Ureter (tissue), 1 donor: ENCODE measurements around the gene CHIA. TPM values are rescaled to one million over a fixed set of nuclear protein-coding genes. Genes with fewer than 3 reads are reported as not detected.

Source experiments
- DNase-seq: peaks from one replicate; pipeline ENCODE4 v3.0.0-alpha.2; 2020; ENCODE audit warnings: low spot score
- total RNA-seq: library from RNA; stranded (reverse); gene quantifications from one replicate; pipeline ENCODE4 v1.2.4, GENCODE V29; 2023
- donor health status: DM: yes; HTN: yes; CAD: no.

CHIA gene
- total RNA-seq, 1 donor from 2014 or later: not detected

GRCh38 chr1:111366256-111366655 lies 75.6 kb downstream of the CHIA start:
- DNase-seq: no peak

- DNase-seq: no peak
Observed at GRCh38 chr1:111369177-111369576, 78.5 kb downstream of the CHIA start.

- DNase-seq: no peak
Observed at GRCh38 chr1:111369645-111370044, 79.0 kb downstream of the CHIA start.

Other genes starting within 250 kb of the CHIA start
- gene DRAM2, start 150.8 kb upstream of the CHIA start, total RNA-seq: 52.3 TPM
- gene CEPT1, start 150.6 kb upstream of the CHIA start, total RNA-seq: 43.3 TPM
- 134 TPM for gene DENND2D, start 90.2 kb upstream of the CHIA start, total RNA-seq
- 4.6 TPM for gene CHI3L2, start 63.1 kb upstream of the CHIA start, total RNA-seq
- gene OVGP1, start 136.9 kb downstream of the CHIA start, total RNA-seq: 4.3 TPM
- gene WDR77, start 158.4 kb downstream of the CHIA start, total RNA-seq: 54.6 TPM
- gene ATP5PB, start 158.6 kb downstream of the CHIA start, total RNA-seq: 265 TPM
- gene C1orf162, start 183.1 kb downstream of the CHIA start, total RNA-seq: 13.2 TPM
- gene ADORA3, start 212.8 kb downstream of the CHIA start, total RNA-seq: 5.8 TPM
- gene TMIGD3, start 212.8 kb downstream of the CHIA start, total RNA-seq: 1.2 TPM